Measurements from ENCODE around the gene CDC42EP4.

Gene CDC42EP4

GRCh38 chr17:73256220-73256619 is 55.6 kb downstream of the CDC42EP4 start (continued):
- TF ChIP-seq PRDM10 (tag by site-specific recombination; IDR thresholded peaks at IDR 0.05): no peak
- TF ChIP-seq ATF2 (tag by site-specific recombination; IDR thresholded peaks at IDR 0.05; ENCODE audit: low read depth): no peak

- CTCF ChIA-PET: interaction anchor here (0.6 to 13.4 kb wide), 51 partner anchors 10 to 1012 kb away, joined by 3 to 315 read pairs (median 4); partner anchors contain the start of genes CDC42EP4 and COG1
- POLR2A ChIA-PET: interaction anchor here (0.7 to 2.5 kb wide), 5 partner anchors 23 to 586 kb away, joined by 3 to 8 read pairs (median 4); a partner anchor contains a TSS
- no peak overlapping the region for H3K27ac ChIP-seq (ENCODE audit: extremely low read depth, low read depth, low read length)
- H3K4me3 ChIP-seq (ENCODE audit: low read depth, low read length): no peak overlapping the region
- H3K4me1 ChIP-seq (ENCODE audit: control insufficient read depth, insufficient read depth, low read length): no peaks in the 10 kb centered on the region
- no peaks in the 10 kb centered on the region for H3K9me3 ChIP-seq (ENCODE audit: control insufficient read depth, insufficient read depth, low read depth, low read length)
- no peaks in the 10 kb centered on the region for H3K36me3 ChIP-seq (ENCODE audit: control insufficient read depth in 2 of 2, insufficient read depth in 1 of 2, low read length in 2 of 2)
- TF ChIP-seq, protein P1, sequence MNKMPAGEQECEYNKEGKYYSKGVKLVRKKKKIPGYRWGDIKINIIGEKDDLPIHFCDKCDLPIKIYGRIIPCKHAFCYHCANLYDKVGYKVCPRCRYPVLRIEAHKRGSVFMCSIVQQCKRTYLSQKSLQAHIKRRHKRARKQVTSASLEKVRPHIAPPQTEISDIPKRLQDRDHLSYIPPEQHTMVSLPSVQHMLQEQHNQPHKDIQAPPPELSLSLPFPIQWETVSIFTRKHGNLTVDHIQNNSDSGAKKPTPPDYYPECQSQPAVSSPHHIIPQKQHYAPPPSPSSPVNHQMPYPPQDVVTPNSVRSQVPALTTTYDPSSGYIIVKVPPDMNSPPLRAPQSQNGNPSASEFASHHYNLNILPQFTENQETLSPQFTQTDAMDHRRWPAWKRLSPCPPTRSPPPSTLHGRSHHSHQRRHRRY (tag by site-specific recombination; IDR thresholded peaks at IDR 0.05): no peak
- TF ChIP-seq OVOL3 (tag by site-specific recombination; IDR thresholded peaks at IDR 0.05): no peak
- TF ChIP-seq ATF2 (tag by site-specific recombination; IDR thresholded peaks at IDR 0.05; ENCODE audit: low read depth): peak; percentile 88
- no peak for TF ChIP-seq ZNF837 (tag by site-specific recombination; IDR thresholded peaks at IDR 0.05)
- peak; percentile 99 for TF ChIP-seq ZNF654 (tag by site-specific recombination; IDR thresholded peaks at IDR 0.05; ENCODE audit: low read depth)
- TF ChIP-seq ZNF404 (tag by site-specific recombination; IDR thresholded peaks at IDR 0.05): no peak
- TF ChIP-seq ZNF335 (tag by site-specific recombination; conservative IDR thresholded peaks at IDR 0.05): no peak
- no peak for TF ChIP-seq ZNF623 (tag by site-specific recombination; IDR thresholded peaks at IDR 0.05)
- TF ChIP-seq ZNF121 (tag by site-specific recombination; IDR thresholded peaks at IDR 0.05): no peak
- no peak for TF ChIP-seq ZNF202 (tag by site-specific recombination; IDR thresholded peaks at IDR 0.05; ENCODE audit: borderline replicate concordance)
- TF ChIP-seq PRDM2 (tag by site-specific recombination; IDR thresholded peaks at IDR 0.05; ENCODE audit: borderline replicate concordance): no peak
- no peak for TF ChIP-seq SP3 (tag by site-specific recombination; IDR thresholded peaks at IDR 0.05)
- no peak for TF ChIP-seq EGR2 (tag by site-specific recombination; IDR thresholded peaks at IDR 0.05; ENCODE audit: low read depth)
- peak; percentile 41; the same call in 1 of the 2 replicates for TF ChIP-seq ZNF639 (tag by site-specific recombination; IDR thresholded peaks at IDR 0.05)
- TF ChIP-seq, protein P2, sequence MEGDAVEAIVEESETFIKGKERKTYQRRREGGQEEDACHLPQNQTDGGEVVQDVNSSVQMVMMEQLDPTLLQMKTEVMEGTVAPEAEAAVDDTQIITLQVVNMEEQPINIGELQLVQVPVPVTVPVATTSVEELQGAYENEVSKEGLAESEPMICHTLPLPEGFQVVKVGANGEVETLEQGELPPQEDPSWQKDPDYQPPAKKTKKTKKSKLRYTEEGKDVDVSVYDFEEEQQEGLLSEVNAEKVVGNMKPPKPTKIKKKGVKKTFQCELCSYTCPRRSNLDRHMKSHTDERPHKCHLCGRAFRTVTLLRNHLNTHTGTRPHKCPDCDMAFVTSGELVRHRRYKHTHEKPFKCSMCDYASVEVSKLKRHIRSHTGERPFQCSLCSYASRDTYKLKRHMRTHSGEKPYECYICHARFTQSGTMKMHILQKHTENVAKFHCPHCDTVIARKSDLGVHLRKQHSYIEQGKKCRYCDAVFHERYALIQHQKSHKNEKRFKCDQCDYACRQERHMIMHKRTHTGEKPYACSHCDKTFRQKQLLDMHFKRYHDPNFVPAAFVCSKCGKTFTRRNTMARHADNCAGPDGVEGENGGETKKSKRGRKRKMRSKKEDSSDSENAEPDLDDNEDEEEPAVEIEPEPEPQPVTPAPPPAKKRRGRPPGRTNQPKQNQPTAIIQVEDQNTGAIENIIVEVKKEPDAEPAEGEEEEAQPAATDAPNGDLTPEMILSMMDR (tag by site-specific recombination; IDR thresholded peaks at IDR 0.05): peak; percentile 90
Observed at GRCh38 chr17:73255671-73256181, 56.1 kb downstream of the CDC42EP4 start.

Measured in HEK293 (cell line).